ENCODE results near the gene CPED1. TPM values are rescaled to one million over a fixed set of nuclear protein-coding genes. Genes with fewer than 3 reads are reported as not detected.
"Not testable (repeated sequence)": the region's sequence is repeated elsewhere in the genome, so short reads cannot be mapped to it uniquely, and the experiment has no call there.

Gene CPED1
- polyA plus RNA-seq, 1 donor from 2014 or later: 3.8 TPM

DNA sequence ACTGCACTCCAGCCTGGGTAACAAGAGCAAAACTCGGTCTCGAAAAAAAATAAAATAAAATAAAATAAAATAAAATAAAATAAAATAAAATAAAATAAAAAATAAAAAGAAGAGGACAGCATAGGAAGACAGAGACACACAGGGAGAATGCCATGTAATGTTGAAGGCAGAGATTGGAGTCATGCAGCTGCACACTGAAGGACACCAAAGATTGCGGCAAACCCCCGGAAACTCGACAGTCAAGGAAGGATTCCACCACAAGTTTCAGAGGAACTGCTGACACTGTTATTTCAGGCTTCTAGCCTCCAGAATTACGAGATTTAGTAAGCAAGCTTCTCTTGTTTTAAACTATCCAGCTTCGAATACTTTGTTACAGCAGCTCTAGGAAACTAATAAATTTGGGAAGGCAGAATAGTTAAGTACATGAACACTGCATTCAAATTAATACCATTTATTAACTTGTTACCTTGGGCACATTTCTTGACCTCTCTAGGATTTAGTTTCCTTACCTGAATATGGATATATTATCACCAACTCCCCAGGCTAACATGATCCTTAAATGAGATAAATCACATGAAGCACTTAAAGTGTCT is 9.5 kb downstream of the CPED1 start:
- Mint-ChIP-seq H3K9me3 (no peaks in the 10 kb centered on the region), H3K4me1 (peaks cover 5 to 17% (median 8%) of the 10 kb centered on the region in 3 donors), H3K27me3 (peaks cover 20% of the 10 kb centered on the region), H3K4me3 (no peak overlapping the region), H3K27ac (no peak overlapping the region), H3K36me3 (no peaks in the 10 kb centered on the region)

DNA sequence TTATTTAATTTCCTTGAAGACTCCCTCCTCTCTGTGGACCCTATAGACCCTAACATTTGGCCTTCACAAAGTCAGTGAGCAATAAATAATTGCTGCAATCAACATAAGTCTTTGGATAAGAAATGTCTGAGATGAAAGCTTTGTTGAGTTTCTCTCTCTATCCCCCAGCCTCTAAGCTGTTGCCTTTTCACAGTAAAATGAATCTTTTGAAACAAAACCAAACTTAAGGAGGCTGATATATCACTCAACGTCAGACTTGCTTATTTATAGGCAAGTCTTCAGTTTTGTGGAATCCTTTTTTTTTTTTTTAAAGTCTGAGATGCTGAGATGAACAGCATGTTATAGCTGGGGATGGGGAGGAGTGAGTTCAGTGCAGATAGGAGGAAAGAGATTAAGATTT is 10.0 kb downstream of the CPED1 start:
- peaks cover 20% of the 10 kb centered on the region for H3K27me3 Mint-ChIP-seq
- H3K4me3 Mint-ChIP-seq: no peak overlapping the region
- H3K27ac Mint-ChIP-seq: no peak overlapping the region
- H3K9me3 Mint-ChIP-seq: no peaks in the 10 kb centered on the region
- H3K36me3 Mint-ChIP-seq: no peaks in the 10 kb centered on the region
- H3K4me1 Mint-ChIP-seq: peaks cover 5 to 17% (median 8%) of the 10 kb centered on the region in 3 donors

DNA sequence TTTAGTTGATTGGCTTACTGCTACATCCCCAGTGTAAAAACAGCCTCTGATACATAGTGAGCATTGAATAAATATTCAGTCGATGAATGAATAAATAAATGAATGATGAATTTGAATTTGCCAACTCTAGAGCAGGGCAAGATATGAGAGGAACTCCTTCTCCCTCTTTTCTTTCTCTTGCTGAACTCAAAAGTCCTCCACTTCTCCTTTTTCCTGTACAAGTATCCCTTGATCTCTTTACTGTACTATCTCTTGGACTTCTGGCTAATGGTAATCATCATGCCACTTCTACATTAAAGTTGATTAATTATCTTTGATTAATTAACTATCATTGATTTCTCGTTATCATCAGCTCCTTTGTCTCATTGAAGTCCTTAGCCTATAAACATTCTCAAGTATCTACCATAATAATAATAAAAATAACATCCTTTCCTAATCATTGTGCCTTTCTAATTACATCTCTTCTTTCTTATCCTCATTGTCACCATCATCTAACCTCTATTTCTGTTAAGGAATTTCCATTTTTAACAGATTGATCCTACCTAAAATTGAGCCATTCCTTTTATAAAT is 10.6 kb downstream of the CPED1 start:
- H3K4me1 Mint-ChIP-seq: peaks cover 5 to 17% (median 8%) of the 10 kb centered on the region in 3 donors
- H3K9me3 Mint-ChIP-seq: no peaks in the 10 kb centered on the region
- H3K27ac Mint-ChIP-seq: no peak overlapping the region
- H3K36me3 Mint-ChIP-seq: no peaks in the 10 kb centered on the region
- H3K4me3 Mint-ChIP-seq: no peak overlapping the region
- peaks cover 17% of the 10 kb centered on the region for H3K27me3 Mint-ChIP-seq

DNA sequence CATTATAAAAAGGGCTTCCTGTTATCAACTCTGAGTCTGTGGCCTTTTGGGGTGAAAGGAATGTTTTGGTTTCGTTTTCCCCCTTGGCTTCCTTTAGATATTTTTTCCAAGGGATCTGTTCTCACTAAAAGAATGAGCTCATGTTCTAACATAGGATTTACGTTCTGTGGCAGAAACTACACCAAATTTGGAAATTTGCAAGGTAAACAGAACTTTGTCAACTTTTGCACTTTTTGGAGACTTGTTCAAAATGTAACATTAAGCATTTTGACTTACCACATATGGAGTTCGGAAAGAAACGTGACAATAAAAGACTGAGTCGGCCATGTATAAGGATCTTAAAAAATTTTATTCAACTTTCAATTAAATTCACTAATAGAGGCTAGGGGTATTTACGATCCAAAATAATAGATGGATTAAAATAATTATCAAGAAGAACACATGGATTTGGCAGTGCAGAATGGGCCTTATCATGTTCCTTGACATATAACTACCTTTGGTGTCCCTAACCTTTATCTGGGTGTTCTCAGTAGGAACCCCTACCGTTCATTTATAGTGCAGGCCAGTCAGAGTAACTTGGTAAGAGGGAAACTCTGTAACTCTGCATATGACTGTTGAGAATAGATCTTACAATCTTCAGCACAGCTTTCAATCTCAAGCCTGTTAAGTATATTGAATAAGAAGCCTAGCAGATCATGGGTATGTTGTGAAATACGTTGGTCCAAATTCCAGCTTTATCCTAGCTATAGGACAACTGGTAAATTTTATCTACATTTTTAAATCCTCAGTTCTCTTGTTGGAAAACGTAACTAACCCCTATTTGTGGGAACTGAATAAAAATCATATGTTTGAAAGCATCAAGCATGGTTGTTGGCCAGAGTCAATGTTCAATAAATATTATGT is 11.8 kb downstream of the CPED1 start:
- Mint-ChIP-seq H3K4me3 (no peak overlapping the region), H3K27me3 (peaks cover 10% of the 10 kb centered on the region), H3K27ac (no peak overlapping the region), H3K4me1 (peaks cover 5 to 15% (median 8%) of the 10 kb centered on the region in 3 donors), H3K9me3 (no peaks in the 10 kb centered on the region), H3K36me3 (no peaks in the 10 kb centered on the region)

DNA sequence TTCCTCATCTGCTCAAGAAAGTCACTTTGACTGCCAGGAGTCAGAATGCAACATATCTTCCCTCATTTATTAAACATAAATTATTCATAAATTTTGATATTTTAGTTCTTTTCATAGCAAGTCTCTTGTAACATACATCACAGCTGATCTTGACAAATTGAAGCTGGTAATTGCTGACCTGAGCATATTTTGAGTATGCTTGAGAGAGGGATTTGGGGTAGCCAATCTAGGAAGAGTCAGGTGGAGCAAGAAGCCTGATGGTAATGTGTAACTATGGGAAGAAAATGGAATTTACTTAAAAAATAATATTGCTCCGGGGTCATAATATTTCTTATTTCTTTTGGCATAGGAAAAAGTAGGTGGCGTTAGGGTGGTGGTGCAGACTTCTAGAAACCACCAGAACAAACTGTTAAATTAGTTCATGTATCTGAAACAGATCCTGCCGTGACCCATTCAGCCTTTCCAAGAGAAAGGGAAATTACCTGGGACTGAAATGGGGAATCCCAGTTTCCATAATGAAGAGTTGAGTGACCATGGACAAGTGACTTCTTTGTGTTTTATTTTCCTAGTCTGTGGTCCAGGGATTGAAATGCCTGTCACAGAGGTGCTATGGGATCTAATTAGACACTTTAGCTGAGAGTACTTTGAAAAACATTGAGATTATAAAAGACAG is 12.9 kb downstream of the CPED1 start:
- Mint-ChIP-seq H3K4me3 (no peak overlapping the region), H3K4me1 (peaks cover 3 to 6% (median 5%) of the 10 kb centered on the region in 3 donors), H3K27me3 (peaks cover 10% of the 10 kb centered on the region), H3K27ac (no peak overlapping the region), H3K9me3 (no peaks in the 10 kb centered on the region), H3K36me3 (no peaks in the 10 kb centered on the region)

DNA sequence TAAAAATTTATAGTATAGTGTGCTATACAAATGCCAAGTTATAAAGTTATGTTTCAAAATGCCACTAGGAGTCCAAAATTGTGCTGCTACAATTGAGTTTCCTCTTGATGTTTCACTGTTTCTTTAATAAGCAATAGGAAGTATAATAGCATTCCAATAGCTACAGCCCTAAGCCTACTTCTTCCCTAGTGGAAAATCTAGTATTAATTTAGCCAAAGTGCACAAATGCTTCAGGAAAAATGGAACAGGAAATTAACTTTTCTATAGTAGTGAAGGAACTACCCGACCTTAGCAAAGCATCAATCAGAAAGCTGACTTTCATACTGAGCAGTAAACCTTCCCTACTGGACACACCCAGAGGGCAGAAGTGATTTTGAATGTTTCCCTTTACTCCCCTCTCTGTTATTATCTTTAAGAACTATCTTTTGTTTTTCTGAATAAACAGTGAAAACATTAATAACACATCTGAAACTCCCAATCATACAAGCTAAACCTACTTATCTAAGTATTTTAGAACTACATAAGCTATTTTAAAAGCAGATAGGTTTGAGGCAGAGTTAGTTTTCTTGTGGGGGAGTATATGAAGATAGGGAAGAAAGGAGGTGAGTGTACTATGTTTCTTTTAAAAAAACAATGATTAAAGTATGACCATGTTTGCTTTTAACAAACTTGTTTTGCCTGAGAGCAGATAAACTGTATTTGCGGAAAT is 13.7 kb downstream of the CPED1 start:
- no peak overlapping the region for H3K4me3 Mint-ChIP-seq
- H3K9me3 Mint-ChIP-seq: no peaks in the 10 kb centered on the region
- no peaks in the 10 kb centered on the region for H3K36me3 Mint-ChIP-seq
- H3K27me3 Mint-ChIP-seq: peaks cover 12% of the 10 kb centered on the region
- H3K4me1 Mint-ChIP-seq: no peaks in the 10 kb centered on the region
- H3K27ac Mint-ChIP-seq: no peak overlapping the region

DNA sequence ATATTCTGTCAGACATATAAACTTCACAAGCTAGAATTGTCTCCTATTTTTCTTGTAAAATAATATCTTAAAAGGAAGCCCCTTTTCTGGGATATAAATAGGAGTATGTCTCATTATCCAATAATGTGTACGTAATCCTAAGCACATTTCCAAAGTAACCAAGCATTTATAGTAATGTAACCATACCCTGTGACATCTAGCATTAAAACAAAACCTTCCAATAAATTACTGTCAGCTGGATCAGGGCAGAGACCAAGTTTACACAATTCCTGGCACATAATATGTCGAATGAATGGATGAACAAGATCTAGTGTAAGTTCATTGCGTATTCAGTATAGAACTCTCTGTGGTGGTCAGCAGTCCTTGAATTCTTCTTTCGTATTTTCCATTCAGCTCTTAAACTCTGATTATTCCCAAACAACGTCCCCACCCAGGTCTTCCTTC is 14.3 kb downstream of the CPED1 start:
- no peaks in the 10 kb centered on the region for H3K36me3 Mint-ChIP-seq
- no peak overlapping the region for H3K4me3 Mint-ChIP-seq
- H3K27ac Mint-ChIP-seq: no peak overlapping the region
- no peaks in the 10 kb centered on the region for H3K4me1 Mint-ChIP-seq
- H3K9me3 Mint-ChIP-seq: no peaks in the 10 kb centered on the region
- H3K27me3 Mint-ChIP-seq: peaks cover 16% of the 10 kb centered on the region

DNA sequence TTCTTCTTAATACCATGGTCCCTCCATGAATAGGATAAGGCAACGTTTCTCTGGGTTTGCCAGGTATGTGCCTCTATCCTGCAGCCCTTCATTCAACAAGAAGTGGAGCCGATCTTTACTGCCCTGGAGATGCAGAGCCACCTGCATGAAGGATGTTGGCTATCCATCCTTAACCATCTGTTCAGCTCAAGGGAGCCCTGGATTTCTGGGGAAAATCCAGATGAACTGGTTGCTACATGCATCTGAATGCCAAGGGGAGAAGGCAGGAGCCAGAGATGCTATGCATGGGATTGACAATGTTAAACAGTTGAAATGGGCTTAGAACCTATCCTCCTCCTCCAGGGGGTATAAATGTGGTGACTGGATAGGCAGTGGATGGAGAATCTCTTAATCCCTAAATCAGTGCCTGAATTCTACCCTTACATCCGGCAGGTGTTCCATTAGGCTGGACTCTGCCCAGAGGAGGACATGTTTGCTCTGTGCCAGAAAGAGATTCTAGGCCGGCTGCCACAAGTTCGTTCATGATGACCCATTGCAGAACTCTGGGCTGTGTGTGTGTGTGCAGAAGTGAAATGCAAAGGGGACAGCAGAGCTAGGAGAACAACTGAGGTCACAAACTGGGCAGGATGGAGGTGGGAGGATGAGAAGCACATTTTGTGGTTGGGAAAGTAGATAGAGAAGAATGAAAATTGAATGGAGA is 15.6 kb downstream of the CPED1 start:
- H3K36me3 Mint-ChIP-seq: no peaks in the 10 kb centered on the region
- H3K27ac Mint-ChIP-seq: no peak overlapping the region
- H3K4me3 Mint-ChIP-seq: no peak overlapping the region
- H3K9me3 Mint-ChIP-seq: no peaks in the 10 kb centered on the region
- H3K27me3 Mint-ChIP-seq: peaks cover 19% of the 10 kb centered on the region
- H3K4me1 Mint-ChIP-seq: no peaks in the 10 kb centered on the region

DNA sequence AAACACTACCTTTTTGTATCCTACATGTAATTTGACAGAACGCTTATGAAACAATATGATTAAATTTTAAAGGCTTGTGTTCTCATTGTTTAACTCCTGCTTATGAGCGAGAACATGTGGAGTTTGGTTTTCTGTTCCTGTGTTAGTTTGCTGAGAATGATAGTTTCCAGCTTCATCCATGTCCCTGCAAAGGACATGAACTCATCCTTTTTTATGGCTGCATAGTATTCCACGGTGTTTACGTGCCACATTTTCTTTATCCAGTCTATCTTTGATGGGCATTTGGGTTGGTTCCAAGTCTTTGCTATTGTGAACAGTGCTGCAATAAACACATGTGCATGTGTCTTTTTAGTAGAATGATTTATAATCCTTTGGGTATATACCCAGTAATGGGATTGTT is 16.5 kb downstream of the CPED1 start:
- H3K9me3 Mint-ChIP-seq, H3K36me3 Mint-ChIP-seq, H3K4me1 Mint-ChIP-seq, H3K27ac Mint-ChIP-seq, H3K4me3 Mint-ChIP-seq: not testable (repeated sequence)
- H3K27me3 Mint-ChIP-seq: peaks cover 19% of the 10 kb centered on the region

DNA sequence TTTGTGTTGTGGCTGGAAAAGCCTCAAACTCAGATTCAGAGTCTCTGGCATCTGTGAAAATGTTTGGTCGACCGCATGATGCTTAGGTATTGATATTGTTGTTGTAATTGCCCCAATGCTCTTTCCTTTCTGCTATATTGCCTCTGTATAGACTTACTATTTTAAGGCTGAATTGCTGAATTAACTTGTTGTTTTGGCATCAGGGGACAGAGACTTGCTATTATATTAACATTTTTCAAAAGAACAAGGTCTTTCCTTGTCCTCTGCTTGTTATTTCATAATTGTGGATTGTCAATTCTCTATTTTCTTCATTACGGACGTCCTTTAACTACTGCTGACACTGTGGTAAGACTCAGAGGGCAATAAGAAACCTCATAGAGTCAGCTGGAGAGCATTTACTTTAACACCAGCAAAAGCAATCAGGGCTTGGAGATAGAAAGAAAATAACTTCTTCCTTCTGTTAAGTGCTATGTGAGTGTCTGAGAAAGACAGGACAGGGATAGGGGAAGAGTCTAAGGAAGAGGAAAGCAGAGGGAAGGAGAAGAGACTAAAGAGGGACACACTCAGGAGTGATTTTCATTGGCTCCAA is 17.6 kb downstream of the CPED1 start:
- Mint-ChIP-seq H3K4me1 (no peaks in the 10 kb centered on the region), H3K36me3 (no peaks in the 10 kb centered on the region), H3K4me3 (no peak overlapping the region), H3K27me3 (peaks cover 19% of the 10 kb centered on the region), H3K9me3 (no peaks in the 10 kb centered on the region), H3K27ac (no peak overlapping the region)

DNA sequence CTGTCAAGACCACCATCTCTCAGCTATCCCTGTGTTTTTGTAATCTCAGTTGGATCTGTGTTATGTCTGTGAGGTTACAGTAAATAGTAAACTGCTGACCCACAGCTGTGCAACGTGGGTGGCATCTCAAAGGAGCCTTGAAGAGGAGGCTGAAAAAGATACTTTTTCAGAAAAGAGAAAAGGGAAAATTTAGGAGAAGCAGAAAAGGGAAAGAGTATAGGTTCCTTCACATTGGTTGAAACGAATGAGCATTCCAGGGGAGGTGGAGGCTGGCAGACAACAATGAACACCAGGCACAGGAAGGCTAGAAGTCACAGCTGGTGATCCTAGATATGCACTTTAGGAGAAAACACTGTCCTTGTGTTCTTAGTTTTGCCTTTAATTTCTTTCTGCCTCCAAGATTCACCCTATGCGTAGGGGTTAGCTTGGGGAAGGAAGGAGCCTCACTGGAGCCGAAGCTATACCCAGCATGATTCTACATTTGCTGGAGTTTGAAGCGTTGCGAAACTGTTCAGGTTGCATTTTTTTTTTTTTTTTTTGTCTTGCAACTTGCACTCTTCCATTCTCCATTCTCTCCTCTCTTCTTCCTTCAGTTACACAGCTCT is 18.3 kb downstream of the CPED1 start:
- H3K4me3 Mint-ChIP-seq: no peak overlapping the region
- H3K27me3 Mint-ChIP-seq: peaks cover 17% of the 10 kb centered on the region
- no peaks in the 10 kb centered on the region for H3K9me3 Mint-ChIP-seq
- no peak overlapping the region for H3K27ac Mint-ChIP-seq
- no peaks in the 10 kb centered on the region for H3K4me1 Mint-ChIP-seq
- H3K36me3 Mint-ChIP-seq: no peaks in the 10 kb centered on the region

DNA sequence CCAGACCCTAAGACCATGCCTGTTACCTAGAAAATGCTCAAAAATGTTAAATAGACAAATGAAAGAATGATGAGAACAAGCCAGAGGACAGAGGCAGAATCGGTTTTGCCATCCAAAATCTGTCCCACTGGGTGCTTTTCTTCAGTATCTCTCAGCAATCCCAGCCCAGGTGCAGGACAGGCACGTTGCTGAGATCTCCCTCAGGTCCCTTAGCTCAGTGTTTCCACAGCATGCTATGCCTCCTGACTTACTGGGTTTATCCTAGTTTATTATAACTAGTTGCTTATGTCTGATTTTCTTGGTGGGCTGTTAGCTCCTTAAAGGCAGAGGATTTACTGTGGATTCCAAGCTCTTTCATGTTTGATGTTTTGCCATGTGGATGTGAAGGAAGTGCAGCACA is 20.3 kb downstream of the CPED1 start:
- H3K27ac Mint-ChIP-seq: no peak overlapping the region
- H3K4me3 Mint-ChIP-seq: no peak overlapping the region
- H3K27me3 Mint-ChIP-seq: peaks cover 13% of the 10 kb centered on the region
- H3K4me1 Mint-ChIP-seq: no peaks in the 10 kb centered on the region
- H3K9me3 Mint-ChIP-seq: no peaks in the 10 kb centered on the region
- no peaks in the 10 kb centered on the region for H3K36me3 Mint-ChIP-seq

DNA sequence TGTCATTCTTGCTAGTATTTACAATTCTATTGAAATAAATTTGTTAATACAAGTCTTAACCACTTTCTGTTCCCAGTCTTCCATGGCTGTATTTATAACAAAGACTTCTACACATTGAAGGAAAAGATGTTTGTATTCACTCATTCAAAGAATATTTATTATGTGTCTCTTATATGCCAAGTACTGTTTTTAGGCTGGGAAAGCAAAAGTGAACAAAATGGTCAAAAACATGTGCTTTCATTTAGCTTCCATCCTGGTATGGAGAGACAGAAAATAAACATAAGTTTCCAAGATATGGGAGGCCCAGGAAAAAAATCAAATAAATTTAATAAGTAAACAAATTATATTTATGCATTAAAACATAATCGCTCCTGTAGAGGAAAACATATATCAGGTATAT is 22.9 kb downstream of the CPED1 start:
- Mint-ChIP-seq H3K4me1 (no peaks in the 10 kb centered on the region), H3K4me3 (no peak overlapping the region), H3K27ac (no peak overlapping the region), H3K9me3 (no peaks in the 10 kb centered on the region), H3K36me3 (no peaks in the 10 kb centered on the region), H3K27me3 (peaks cover 9% of the 10 kb centered on the region)

Measured in IgD-negative memory B cell (primary cell).